HEK293 (cell line): ENCODE measurements around the gene CLMN.
"Not testable (repeated sequence)": the region's sequence is repeated elsewhere in the genome, so short reads cannot be mapped to it uniquely, and the experiment has no call there.

ENCODE experiments used
- CTCF ChIA-PET: fragments of 350-600 bp; formaldehyde crosslinking; extraction: SDS; loops from one replicate; lab custom pipeline; 2021; ENCODE audit warnings: antibody characterized with exemption; lab: Yijun Ruan, JAX
- POLR2A ChIA-PET: fragments of 300-600 bp; formaldehyde crosslinking; extraction: SDS; loops from one replicate; lab custom pipeline; 2020; ENCODE audit warnings: antibody characterized with exemption, inconsistent platforms; lab: Yijun Ruan, JAX
- H3K27ac ChIP-seq: fragments of 200-500 bp; sonication (Bioruptor generic); 2 replicates; pipeline ENCODE4 v1.5.1; 2014; ENCODE audit warnings: low read depth, low read length, control low read depth, inconsistent platforms; ENCODE audit errors: extremely low read depth
- H3K36me3 ChIP-seq, 2 experiments: fragments of 200-500 bp in 1 of 2; sonication (Bioruptor generic) in 1 of 2; 1 replicate in 1 of 2; 2 replicates in 1 of 2; pipeline ENCODE4 v1.5.1; 2014 to 2017; ENCODE audit warnings: inconsistent platforms in 2 of 2, low read length in 2 of 2; ENCODE audit not compliant: control insufficient read depth in 2 of 2, insufficient read depth in 1 of 2
- H3K4me1 ChIP-seq: fragments of 200-500 bp; sonication (Bioruptor generic); 2 replicates; pipeline ENCODE4 v1.5.1; 2014; ENCODE audit warnings: mild to moderate bottlenecking, low read length, inconsistent platforms; ENCODE audit not compliant: control insufficient read depth, insufficient read depth
- H3K4me3 ChIP-seq: 2 replicates; pipeline ENCODE4 v1.5.1; 2011; ENCODE audit warnings: low read depth, mild to moderate bottlenecking, control low read depth, low read length, moderate library complexity
- H3K9me3 ChIP-seq: fragments of 200-500 bp; sonication (Bioruptor generic); 2 replicates; pipeline ENCODE4 v1.5.1; 2014; ENCODE audit warnings: low read depth, low read length, inconsistent platforms; ENCODE audit not compliant: control insufficient read depth, insufficient read depth
- AEBP2 ChIP-seq: fragments of 450-650 bp; formaldehyde crosslinking; IDR thresholded peaks from 2 replicates; pipeline ENCODE4 v1.5.1; 2016; ENCODE audit warnings: missing biosample characterization, missing genetic modification characterization, borderline replicate concordance
- TCF7L2 ChIP-seq: IDR thresholded peaks from 2 replicates; pipeline ENCODE4 v1.6.1; 2011; ENCODE audit warnings: low read depth, mild to moderate bottlenecking, inconsistent platforms, low read length, moderate library complexity, borderline replicate concordance
- TSHZ1 ChIP-seq: fragments of 450-650 bp; formaldehyde crosslinking; IDR thresholded peaks from 2 replicates; pipeline ENCODE4 v1.5.1; 2016; ENCODE audit warnings: missing biosample characterization, missing genetic modification characterization, borderline replicate concordance
- ZFP3 ChIP-seq: fragments of 450-650 bp; formaldehyde crosslinking; IDR thresholded peaks from 2 replicates; pipeline ENCODE4 v1.5.1; 2016; ENCODE audit warnings: low read depth, missing biosample characterization, missing genetic modification characterization
- ZNF146 ChIP-seq: fragments of 450-650 bp; formaldehyde crosslinking; IDR thresholded peaks from 2 replicates; pipeline ENCODE4 v1.5.1; 2016; ENCODE audit warnings: missing biosample characterization, missing genetic modification characterization
- ZNF24 ChIP-seq: fragments of 450-650 bp; formaldehyde crosslinking; IDR thresholded peaks from 2 replicates; pipeline ENCODE4 v1.5.1; 2016; ENCODE audit warnings: missing biosample characterization, missing genetic modification characterization
- ZNF311 ChIP-seq: fragments of 450-650 bp; formaldehyde crosslinking; IDR thresholded peaks from 2 replicates; pipeline ENCODE4 v1.5.1; 2017; ENCODE audit warnings: missing biosample characterization, missing genetic modification characterization, borderline replicate concordance
- ZNF335 ChIP-seq: fragments of 450-650 bp; formaldehyde crosslinking; conservative IDR thresholded peaks from 2 replicates; pipeline ENCODE4 v1.5.1; 2016; ENCODE audit warnings: missing biosample characterization, missing genetic modification characterization
- ZNF510 ChIP-seq: fragments of 450-650 bp; formaldehyde crosslinking; IDR thresholded peaks from 2 replicates; pipeline ENCODE4 v1.5.1; 2018; ENCODE audit warnings: mild to moderate bottlenecking, missing genetic modification characterization, missing biosample characterization; ENCODE audit not compliant: insufficient replicate concordance
- ZNF585B ChIP-seq: fragments of 450-650 bp; formaldehyde crosslinking; IDR thresholded peaks from 2 replicates; pipeline ENCODE4 v1.5.1; 2016; ENCODE audit warnings: missing biosample characterization, missing genetic modification characterization
- ZNF600 ChIP-seq: fragments of 450-650 bp; formaldehyde crosslinking; IDR thresholded peaks from 2 replicates; pipeline ENCODE4 v1.5.1; 2016; ENCODE audit warnings: missing biosample characterization, missing genetic modification characterization
- ZNF658 ChIP-seq: fragments of 450-650 bp; formaldehyde crosslinking; IDR thresholded peaks from 2 replicates; pipeline ENCODE4; 2016; ENCODE audit warnings: missing biosample characterization, missing genetic modification characterization
- ZNF704 ChIP-seq: fragments of 450-650 bp; formaldehyde crosslinking; IDR thresholded peaks from 2 replicates; pipeline ENCODE4 v1.5.1; 2016; ENCODE audit warnings: missing biosample characterization, missing genetic modification characterization
- ZNF792 ChIP-seq: fragments of 450-650 bp; formaldehyde crosslinking; IDR thresholded peaks from 2 replicates; pipeline ENCODE4 v1.5.1; 2016; ENCODE audit warnings: missing biosample characterization, missing genetic modification characterization
- ZNF830 ChIP-seq: fragments of 450-650 bp; IDR thresholded peaks from 2 replicates; pipeline ENCODE4 v1.5.0; 2018; ENCODE audit warnings: missing biosample characterization, missing genetic modification characterization, low read depth, mild to moderate bottlenecking, moderate library complexity
- TF ChIP-seq, protein P1 (sequence below): fragments of 450-650 bp; formaldehyde crosslinking; IDR thresholded peaks from 2 replicates; pipeline ENCODE4 v1.5.1; 2016; ENCODE audit warnings: missing biosample characterization, missing genetic modification characterization
- TF ChIP-seq, protein P2 (sequence below): fragments of 450-650 bp; formaldehyde crosslinking; IDR thresholded peaks from 2 replicates; pipeline ENCODE4 v1.5.1; 2016; ENCODE audit warnings: missing biosample characterization, missing genetic modification characterization

The CLMN gene

GRCh38 chr14:95206534-95206933 is 113.2 kb downstream of the CLMN start:
- H3K27ac ChIP-seq, result no peak overlapping the region
- H3K4me1 ChIP-seq, result no peaks in the 10 kb centered on the region
- no peak for TF ChIP-seq ZNF311 (tag by site-specific recombination)
- TF ChIP-seq ZFP3 (tag by site-specific recombination), result no peak
- TF ChIP-seq ZNF830 (tag by site-specific recombination), result no peak
- TF ChIP-seq, protein P1, sequence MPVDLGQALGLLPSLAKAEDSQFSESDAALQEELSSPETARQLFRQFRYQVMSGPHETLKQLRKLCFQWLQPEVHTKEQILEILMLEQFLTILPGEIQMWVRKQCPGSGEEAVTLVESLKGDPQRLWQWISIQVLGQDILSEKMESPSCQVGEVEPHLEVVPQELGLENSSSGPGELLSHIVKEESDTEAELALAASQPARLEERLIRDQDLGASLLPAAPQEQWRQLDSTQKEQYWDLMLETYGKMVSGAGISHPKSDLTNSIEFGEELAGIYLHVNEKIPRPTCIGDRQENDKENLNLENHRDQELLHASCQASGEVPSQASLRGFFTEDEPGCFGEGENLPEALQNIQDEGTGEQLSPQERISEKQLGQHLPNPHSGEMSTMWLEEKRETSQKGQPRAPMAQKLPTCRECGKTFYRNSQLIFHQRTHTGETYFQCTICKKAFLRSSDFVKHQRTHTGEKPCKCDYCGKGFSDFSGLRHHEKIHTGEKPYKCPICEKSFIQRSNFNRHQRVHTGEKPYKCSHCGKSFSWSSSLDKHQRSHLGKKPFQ (tag by site-specific recombination), result no peak
- TF ChIP-seq AEBP2, result no peak
- TF ChIP-seq TSHZ1 (tag by site-specific recombination), result no peak
- no peak for TF ChIP-seq ZNF585B (tag by site-specific recombination)
- TF ChIP-seq, all 188 proteins: peak for 0
- Histone ChIP-seq H3K9me3 (no peaks in the 10 kb centered on the region), H3K36me3 (peaks cover 0 to 7% of the 10 kb centered on the region in 2 experiments; a peak in 1 of 3 replicates), H3K4me3 (no peak overlapping the region)
- ChIA-PET POLR2A (no interaction called here), CTCF (no interaction called here)

- no peak for TF ChIP-seq ZNF335 (tag by site-specific recombination)
- TF ChIP-seq, all 188 proteins: peak for 0
- no peak overlapping the region for H3K4me3 ChIP-seq
- ChIA-PET CTCF (no interaction called here), POLR2A (no interaction called here)
- no peaks in the 10 kb centered on the region for H3K9me3 ChIP-seq
- no peaks in the 10 kb centered on the region for H3K4me1 ChIP-seq
- no peak overlapping the region for H3K27ac ChIP-seq
- H3K36me3 ChIP-seq, result peaks cover 0 to 7% of the 10 kb centered on the region in 2 experiments; a peak in 1 of 3 replicates
Measured at GRCh38 chr14:95204705-95205104, 115.0 kb downstream of the CLMN start.

DNA sequence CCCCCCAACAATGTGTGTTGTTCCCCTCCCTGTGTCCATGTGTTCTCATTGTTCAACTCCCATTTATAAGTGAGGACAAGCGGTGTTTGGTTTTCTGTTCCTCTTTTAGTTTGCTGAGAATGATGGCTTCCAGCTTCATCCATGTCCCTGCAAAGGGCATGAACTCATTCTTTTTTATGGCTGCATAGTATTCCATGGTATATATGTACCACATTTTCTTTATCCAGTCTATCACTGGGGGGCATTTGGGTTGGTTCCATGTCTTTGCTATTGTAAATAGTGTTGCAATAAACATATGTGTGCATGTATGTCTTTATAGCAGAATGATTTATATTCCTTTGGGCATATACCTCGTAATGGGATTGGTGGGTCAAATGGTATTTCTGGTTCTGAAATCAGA is 118.0 kb downstream of the CLMN start:
- H3K9me3 ChIP-seq, H3K27ac ChIP-seq, H3K4me3 ChIP-seq, CTCF ChIA-PET, POLR2A ChIA-PET, H3K36me3 ChIP-seq, H3K4me1 ChIP-seq: not testable (repeated sequence)
- TF ChIP-seq, protein P2, sequence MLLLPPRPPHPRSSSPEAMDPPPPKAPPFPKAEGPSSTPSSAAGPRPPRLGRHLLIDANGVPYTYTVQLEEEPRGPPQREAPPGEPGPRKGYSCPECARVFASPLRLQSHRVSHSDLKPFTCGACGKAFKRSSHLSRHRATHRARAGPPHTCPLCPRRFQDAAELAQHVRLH (tag by site-specific recombination), result 0 out of 2 replicates have a peak, but pooled peaks have one; percentile 21
- peak; percentile 94 for TF ChIP-seq ZNF146 (tag by site-specific recombination)

GRCh38 chr14:95200404-95200803 is 119.3 kb downstream of the CLMN start:
- Histone ChIP-seq H3K4me1 (no peaks in the 10 kb centered on the region), H3K4me3 (no peak overlapping the region), H3K27ac (no peak overlapping the region), H3K36me3 (peaks cover 0 to 7% of the 10 kb centered on the region in 2 experiments; a peak in 1 of 3 replicates), H3K9me3 (no peaks in the 10 kb centered on the region)
- ChIA-PET CTCF (interaction anchor here (1.3 kb wide), 1 partner anchor 19 kb away, joined by 3 read pairs; no protein-coding TSS in a partner anchor), POLR2A (no interaction called here)
- TF ChIP-seq ZNF704 (tag by site-specific recombination) (no peak), ZNF658 (tag by site-specific recombination) (no peak), ZNF510 (no peak), TCF7L2 (no peak), ZNF146 (tag by site-specific recombination) (no peak), ZNF792 (tag by site-specific recombination) (no peak), ZNF600 (tag by site-specific recombination) (no peak), ZNF24 (tag by site-specific recombination) (no peak)
